Astrocyte (in vitro differentiated cells and primary cell): ENCODE results near the gene LGALS1. TPM values are rescaled to one million over a fixed set of nuclear protein-coding genes. Genes with fewer than 3 reads are reported as not detected.

Source experiments
- DNase-seq: peaks from one replicate; pipeline ENCODE4 v3.0.0-alpha.2; 2010; ENCODE audit warnings: low read depth
- FAIRE-seq: peaks from 2 replicates; lab custom pipeline; 2011; peaks lifted over from hg19 to GRCh38; lab: Jason Lieb, UNC
- H2AFZ ChIP-seq: 2 replicates; pipeline ENCODE4 v1.6.0; 2012; ENCODE audit warnings: low read depth, low read length, inconsistent platforms
- H3K27ac ChIP-seq: 2 replicates; pipeline ENCODE4 v1.5.1; 2011; ENCODE audit warnings: low read depth, low read length, inconsistent platforms
- H3K27me3 ChIP-seq: 2 replicates; pipeline ENCODE4 v1.6.0; 2011; ENCODE audit warnings: low read length, inconsistent platforms; ENCODE audit not compliant: insufficient read depth
- H3K36me3 ChIP-seq: 2 replicates; pipeline ENCODE4 v1.5.1; 2011; ENCODE audit warnings: low read length, inconsistent platforms; ENCODE audit not compliant: insufficient read depth
- H3K4me1 ChIP-seq: 2 replicates; pipeline ENCODE4 v1.5.1; 2011; ENCODE audit warnings: low read length, inconsistent platforms; ENCODE audit not compliant: insufficient read depth
- H3K4me2 ChIP-seq: 2 replicates; pipeline ENCODE4 v1.6.0; 2012; ENCODE audit warnings: low read length, inconsistent platforms
- H3K4me3 ChIP-seq: 2 replicates; pipeline ENCODE4 v1.5.1; 2011; ENCODE audit warnings: low read depth, mild to moderate bottlenecking, low read length, inconsistent platforms; ENCODE audit not compliant: insufficient read depth
- H3K79me2 ChIP-seq: 2 replicates; pipeline ENCODE4 v1.6.0; 2012; ENCODE audit warnings: mild to moderate bottlenecking, low read length, inconsistent platforms; ENCODE audit not compliant: insufficient read depth
- H3K9ac ChIP-seq: 2 replicates; pipeline ENCODE4 v1.6.0; 2012; ENCODE audit warnings: mild to moderate bottlenecking, low read length, inconsistent platforms
- H3K9me3 ChIP-seq: 2 replicates; pipeline ENCODE4 v1.5.1; 2012; ENCODE audit warnings: low read depth, mild to moderate bottlenecking, low read length, inconsistent platforms; ENCODE audit not compliant: insufficient read depth
- H4K20me1 ChIP-seq: 2 replicates; pipeline ENCODE4 v1.6.0; 2012; ENCODE audit warnings: low read length, inconsistent platforms; ENCODE audit not compliant: insufficient read depth
- H3K27ac Mint-ChIP-seq: one replicate; pipeline ENCODE4 v1.8.0; 2021; ENCODE audit warnings: mild to moderate bottlenecking, mixed read lengths; ENCODE audit not compliant: unreplicated experiment
- H3K27me3 Mint-ChIP-seq: one replicate; pipeline ENCODE4 v1.8.0; 2021; ENCODE audit warnings: low read depth, mixed read lengths; ENCODE audit not compliant: unreplicated experiment
- H3K36me3 Mint-ChIP-seq: one replicate; pipeline ENCODE4 v1.8.0; 2021; ENCODE audit warnings: low read depth, mixed read lengths; ENCODE audit not compliant: unreplicated experiment
- H3K4me1 Mint-ChIP-seq: one replicate; pipeline ENCODE4 v1.8.0; 2021; ENCODE audit warnings: low read depth, mixed read lengths; ENCODE audit not compliant: unreplicated experiment
- H3K4me3 Mint-ChIP-seq: one replicate; pipeline ENCODE4 v1.8.0; 2021; ENCODE audit warnings: mild to moderate bottlenecking, moderate library complexity, mixed read lengths; ENCODE audit not compliant: unreplicated experiment
- H3K9me3 Mint-ChIP-seq: one replicate; pipeline ENCODE4 v1.8.0; 2021; ENCODE audit warnings: mild to moderate bottlenecking, mixed read lengths; ENCODE audit not compliant: unreplicated experiment
- CTCF ChIP-seq: IDR thresholded peaks from 2 replicates; pipeline ENCODE4 v1.5.1; 2011; ENCODE audit warnings: low read depth, mild to moderate bottlenecking, inconsistent platforms, low read length, moderate library complexity; ENCODE audit not compliant: insufficient read depth
- EZH2 ChIP-seq: IDR thresholded peaks from 2 replicates; pipeline ENCODE4 v1.6.1; 2012; ENCODE audit warnings: mild to moderate bottlenecking, low read length, inconsistent platforms; ENCODE audit not compliant: insufficient read depth
- total RNA-seq: library from RNA; stranded (reverse); gene quantifications from 2 replicates; pipeline ENCODE4 v1.2.1, GENCODE V29; 2021

LGALS1 gene
- total RNA-seq, 1 donor from 2014 or later, result 240 TPM

- H3K27ac Mint-ChIP-seq, result no peak overlapping the region
- no peaks in the 10 kb centered on the region for H3K9me3 Mint-ChIP-seq
- peaks cover 7% of the 10 kb centered on the region for H4K20me1 ChIP-seq
- no peak overlapping the region for H3K4me2 ChIP-seq
- H3K4me1 Mint-ChIP-seq, result peaks cover 5% of the 10 kb centered on the region
- peaks cover 20% of the 10 kb centered on the region for H3K79me2 ChIP-seq
- H3K9me3 ChIP-seq, result no peaks in the 10 kb centered on the region
- no peaks in the 10 kb centered on the region for H3K27me3 Mint-ChIP-seq
- H3K36me3 Mint-ChIP-seq, result peaks cover 2% of the 10 kb centered on the region
- no peak overlapping the region for H3K4me3 Mint-ChIP-seq
- H3K9ac ChIP-seq, result no peak overlapping the region
- no peak overlapping the region for H3K4me3 ChIP-seq
- no peak overlapping the region for H3K27ac ChIP-seq
- H2AFZ ChIP-seq, result no peak overlapping the region
- DNase-seq, result peak; percentile 66
- no peaks in the 10 kb centered on the region for H3K27me3 ChIP-seq
- FAIRE-seq, result peak; percentile 5
- peaks cover under 1% of the 10 kb centered on the region for H3K4me1 ChIP-seq
- TF ChIP-seq CTCF, result no peak
- no peak for TF ChIP-seq EZH2
- H3K36me3 ChIP-seq, result no peaks in the 10 kb centered on the region
These were observed 5.8 kb upstream of the LGALS1 start for GRCh38 chr22:37669586-37669985.

- FAIRE-seq, result no peak
- H3K9me3 Mint-ChIP-seq, result no peaks in the 10 kb centered on the region
- peaks cover 7% of the 10 kb centered on the region for H3K4me1 Mint-ChIP-seq
- H3K36me3 Mint-ChIP-seq, result no peaks in the 10 kb centered on the region
- Histone ChIP-seq H3K36me3 (no peaks in the 10 kb centered on the region), H3K27ac (no peak overlapping the region), H2AFZ (no peak overlapping the region), H3K9ac (no peak overlapping the region), H4K20me1 (peaks cover 14% of the 10 kb centered on the region), H3K79me2 (peaks cover 18% of the 10 kb centered on the region), H3K27me3 (no peaks in the 10 kb centered on the region), H3K9me3 (no peaks in the 10 kb centered on the region), H3K4me1 (peaks cover 7% of the 10 kb centered on the region), H3K4me3 (no peak overlapping the region), H3K4me2 (no peak overlapping the region)
- DNase-seq, result no peak
- no peaks in the 10 kb centered on the region for H3K27me3 Mint-ChIP-seq
- H3K27ac Mint-ChIP-seq, result no peak overlapping the region
- TF ChIP-seq CTCF (no peak), EZH2 (no peak)
- no peak overlapping the region for H3K4me3 Mint-ChIP-seq
These were observed 3.1 kb upstream of the LGALS1 start for GRCh38 chr22:37672206-37672919.

- Histone ChIP-seq H3K9ac (no peak overlapping the region), H3K9me3 (no peaks in the 10 kb centered on the region), H3K27ac (no peak overlapping the region), H3K4me2 (no peak overlapping the region), H3K4me1 (peaks cover 9% of the 10 kb centered on the region), H3K79me2 (peaks cover 23% of the 10 kb centered on the region), H4K20me1 (peaks cover 20% of the 10 kb centered on the region), H3K36me3 (peaks cover under 1% of the 10 kb centered on the region), H3K4me3 (no peak overlapping the region), H2AFZ (no peak overlapping the region), H3K27me3 (no peaks in the 10 kb centered on the region)
- H3K4me3 Mint-ChIP-seq, result no peak overlapping the region
- no peaks in the 10 kb centered on the region for H3K9me3 Mint-ChIP-seq
- no peaks in the 10 kb centered on the region for H3K27me3 Mint-ChIP-seq
- no peak overlapping the region for H3K27ac Mint-ChIP-seq
- no peak for TF ChIP-seq EZH2
- no peak for TF ChIP-seq CTCF
- peaks cover 11% of the 10 kb centered on the region for H3K4me1 Mint-ChIP-seq
- no peak for DNase-seq
- no peaks in the 10 kb centered on the region for H3K36me3 Mint-ChIP-seq
- FAIRE-seq, result no peak
These were observed 2.4 kb upstream of the LGALS1 start for GRCh38 chr22:37672920-37673455.
